ENCODE measurements around the gene CEACAM1. TPM values are rescaled to one million over a fixed set of nuclear protein-coding genes. Genes with fewer than 3 reads are reported as not detected.

The CEACAM1 gene
- total RNA-seq, 4 donors from 2014 or later, result 5.0 to 146 (median 93.3) TPM

GRCh38 chr19:42473686-42474085, 54.6 kb downstream of the CEACAM1 start:
- Histone ChIP-seq H3K27me3 (no peaks in the 10 kb centered on the region), H3K4me1 (no peaks in the 10 kb centered on the region), H3K4me3 (no peak overlapping the region), H3K36me3 (no peaks in the 10 kb centered on the region), H3K9me3 (no peaks in the 10 kb centered on the region), H3K27ac (no peak overlapping the region)
- no peak for TF ChIP-seq POLR2A (IDR thresholded peaks at IDR 0.05)
- no peak for DNase-seq

- Histone ChIP-seq H3K27me3 (no peaks in the 10 kb centered on the region), H3K4me1 (no peaks in the 10 kb centered on the region), H3K27ac (no peak overlapping the region), H3K9me3 (no peaks in the 10 kb centered on the region), H3K36me3 (no peaks in the 10 kb centered on the region), H3K4me3 (no peak overlapping the region)
- TF ChIP-seq POLR2A (IDR thresholded peaks at IDR 0.05) (no peak), CTCF (IDR thresholded peaks at IDR 0.05) (no peak)
- DNase-seq, result no peak
Measured at GRCh38 chr19:42472402-42473147, 55.7 kb downstream of the CEACAM1 start.

- TF ChIP-seq CTCF (IDR thresholded peaks at IDR 0.05) (no peak), POLR2A (IDR thresholded peaks at IDR 0.05) (no peak)
- H3K9me3 ChIP-seq, result no peaks in the 10 kb centered on the region
- no peaks in the 10 kb centered on the region for H3K27me3 ChIP-seq
- no peaks in the 10 kb centered on the region for H3K36me3 ChIP-seq
- no peak overlapping the region for H3K4me3 ChIP-seq
- DNase-seq, result no peak
- no peaks in the 10 kb centered on the region for H3K4me1 ChIP-seq
- no peak overlapping the region for H3K27ac ChIP-seq
Measured at GRCh38 chr19:42471554-42472249, 56.6 kb downstream of the CEACAM1 start.

GRCh38 chr19:42469311-42470235, 58.7 kb downstream of the CEACAM1 start:
- TF ChIP-seq POLR2A (IDR thresholded peaks at IDR 0.05), result no peak
- no peak for TF ChIP-seq CTCF (IDR thresholded peaks at IDR 0.05)
- no peaks in the 10 kb centered on the region for H3K27me3 ChIP-seq
- no peak for DNase-seq

GRCh38 chr19:42468273-42468796, 59.9 kb downstream of the CEACAM1 start:
- Histone ChIP-seq H3K4me1 (no peaks in the 10 kb centered on the region), H3K4me3 (no peak overlapping the region), H3K27me3 (no peaks in the 10 kb centered on the region), H3K36me3 (no peaks in the 10 kb centered on the region), H3K27ac (no peak overlapping the region), H3K9me3 (no peaks in the 10 kb centered on the region)
- peak in 2 of 3 donors; percentile 49 to 71 for DNase-seq
- no peak for TF ChIP-seq CTCF (IDR thresholded peaks at IDR 0.05)
- TF ChIP-seq POLR2A (IDR thresholded peaks at IDR 0.05), result no peak

More at GRCh38 chr19:42469311-42470235, 58.7 kb downstream of the CEACAM1 start:
- Histone ChIP-seq H3K4me1 (no peaks in the 10 kb centered on the region), H3K4me3 (no peak overlapping the region), H3K27ac (no peak overlapping the region), H3K36me3 (no peaks in the 10 kb centered on the region), H3K9me3 (no peaks in the 10 kb centered on the region)
